ENCODE results near the gene ADCK1.

DNA sequence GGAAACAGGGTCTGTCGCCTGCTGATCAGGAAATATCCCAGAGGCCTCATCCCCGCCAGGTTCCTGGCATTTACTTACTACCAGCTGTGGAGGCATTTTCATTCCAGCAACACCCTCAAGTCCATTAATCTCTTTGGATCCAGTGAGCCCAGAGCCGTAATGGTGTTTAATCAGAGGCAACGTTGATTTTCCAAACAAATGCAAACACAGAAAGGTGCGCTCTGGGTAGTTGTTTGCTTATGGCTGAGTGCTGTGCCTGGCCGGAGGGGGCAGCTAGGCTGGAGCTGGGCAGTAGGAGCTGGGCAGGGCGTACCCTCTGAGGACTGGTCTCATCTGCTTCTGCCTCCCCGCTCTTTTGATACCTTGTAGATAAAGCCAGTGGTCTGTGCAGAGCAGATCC lies 110.6 kb downstream of the ADCK1 start:
- no peak for TF ChIP-seq CTCF (conservative IDR thresholded peaks at IDR 0.05; ENCODE audit: low read depth in 2 of 2)
- no peak for TF ChIP-seq EZH2phosphoT487 (IDR thresholded peaks at IDR 0.05; ENCODE audit: unreplicated experiment)
- no peak for TF ChIP-seq STAT1 (IDR thresholded peaks at IDR 0.05; ENCODE audit: unreplicated experiment)
- no peak for TF ChIP-seq POLR2AphosphoS5 (IDR thresholded peaks at IDR 0.05; ENCODE audit: low read depth)
- no peak for TF ChIP-seq ZNF114 (CRISPR knock-in tag; IDR thresholded peaks at IDR 0.05)
- TF ChIP-seq, protein P1, sequence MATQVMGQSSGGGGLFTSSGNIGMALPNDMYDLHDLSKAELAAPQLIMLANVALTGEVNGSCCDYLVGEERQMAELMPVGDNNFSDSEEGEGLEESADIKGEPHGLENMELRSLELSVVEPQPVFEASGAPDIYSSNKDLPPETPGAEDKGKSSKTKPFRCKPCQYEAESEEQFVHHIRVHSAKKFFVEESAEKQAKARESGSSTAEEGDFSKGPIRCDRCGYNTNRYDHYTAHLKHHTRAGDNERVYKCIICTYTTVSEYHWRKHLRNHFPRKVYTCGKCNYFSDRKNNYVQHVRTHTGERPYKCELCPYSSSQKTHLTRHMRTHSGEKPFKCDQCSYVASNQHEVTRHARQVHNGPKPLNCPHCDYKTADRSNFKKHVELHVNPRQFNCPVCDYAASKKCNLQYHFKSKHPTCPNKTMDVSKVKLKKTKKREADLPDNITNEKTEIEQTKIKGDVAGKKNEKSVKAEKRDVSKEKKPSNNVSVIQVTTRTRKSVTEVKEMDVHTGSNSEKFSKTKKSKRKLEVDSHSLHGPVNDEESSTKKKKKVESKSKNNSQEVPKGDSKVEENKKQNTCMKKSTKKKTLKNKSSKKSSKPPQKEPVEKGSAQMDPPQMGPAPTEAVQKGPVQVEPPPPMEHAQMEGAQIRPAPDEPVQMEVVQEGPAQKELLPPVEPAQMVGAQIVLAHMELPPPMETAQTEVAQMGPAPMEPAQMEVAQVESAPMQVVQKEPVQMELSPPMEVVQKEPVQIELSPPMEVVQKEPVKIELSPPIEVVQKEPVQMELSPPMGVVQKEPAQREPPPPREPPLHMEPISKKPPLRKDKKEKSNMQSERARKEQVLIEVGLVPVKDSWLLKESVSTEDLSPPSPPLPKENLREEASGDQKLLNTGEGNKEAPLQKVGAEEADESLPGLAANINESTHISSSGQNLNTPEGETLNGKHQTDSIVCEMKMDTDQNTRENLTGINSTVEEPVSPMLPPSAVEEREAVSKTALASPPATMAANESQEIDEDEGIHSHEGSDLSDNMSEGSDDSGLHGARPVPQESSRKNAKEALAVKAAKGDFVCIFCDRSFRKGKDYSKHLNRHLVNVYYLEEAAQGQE (IDR thresholded peaks at IDR 0.05; ENCODE audit: unreplicated experiment): no peak
- TF ChIP-seq CREB1 (CRISPR knock-in tag; IDR thresholded peaks at IDR 0.05; ENCODE audit: low read depth): no peak
- TF ChIP-seq JUNB (IDR thresholded peaks at IDR 0.05; ENCODE audit: unreplicated experiment): no peak
- no peak for TF ChIP-seq EZH2 (IDR thresholded peaks at IDR 0.05; ENCODE audit: low read depth, unreplicated experiment)
